Testis (tissue), 3 donors: ENCODE measurements around the gene LRIG1. TPM values are rescaled to one million over a fixed set of nuclear protein-coding genes. Genes with fewer than 3 reads are reported as not detected.

ENCODE experiments used
- DNase-seq: peaks from one replicate; pipeline ENCODE4 v3.0.0-alpha.2; 2019
- H3K27ac ChIP-seq, 2 donors: fragments of 200-600 bp; sonication (generic); one replicate each; pipeline ENCODE4 v1.5.1; 2019
- H3K27me3 ChIP-seq: fragments of 200-600 bp; sonication (generic); one replicate; pipeline ENCODE4 v1.5.1; 2019
- H3K36me3 ChIP-seq: fragments of 200-600 bp; sonication (generic); one replicate; pipeline ENCODE4 v1.5.1; 2017; ENCODE audit warnings: low read depth; ENCODE audit errors: missing control alignments
- H3K4me1 ChIP-seq: fragments of 200-600 bp; sonication (generic); one replicate; pipeline ENCODE4 v1.5.1; 2019
- H3K4me3 ChIP-seq, 2 donors: fragments of 200-600 bp; sonication (generic); one replicate each; pipeline ENCODE4 v1.5.1; 2017 to 2019
- H3K9me3 ChIP-seq: fragments of 200-600 bp; sonication (generic); one replicate; pipeline ENCODE4 v1.5.1; 2017
- CTCF ChIP-seq, 3 experiments: fragments of 450-650 bp in 2 of 3; fragments of 200-600 bp in 1 of 3; sonication (generic) in 1 of 3; IDR thresholded peaks; one replicate each; pipeline ENCODE4 v1.5.1; 2016 to 2019; ENCODE audit warnings: antibody characterized with exemption in 3 of 3, mild to moderate bottlenecking in 2 of 3, moderate library complexity in 1 of 3
- POLR2A ChIP-seq: fragments of 450-650 bp; IDR thresholded peaks from one replicate; pipeline ENCODE4 v1.6.1; 2017; ENCODE audit warnings: antibody characterized with exemption, mild to moderate bottlenecking, moderate library complexity
- WGBS, 2 donors: methylation state at CpG; one replicate each; pipeline ENCODE4 v1.1.5; 2018; 5-methylcytosine and 5-hydroxymethylcytosine counted together
- intact Hi-C: fragments of 100-400 bp; cut with DNase I; formaldehyde crosslinking; loops from one replicate; pipeline ENCODE4 v1.15.1; 2023; ENCODE audit warnings: low total_unique reads
- polyA plus RNA-seq: library from polyadenylated mRNA; stranded (reverse); fragments of 350-450 nt; fragmentation: Illumina TruSeq; extraction: RNeasy Lipid Tissue Mini Kit (QIAGEN cat#74804); gene quantifications from one replicate; pipeline ENCODE4 v1.2.3, GENCODE V29; 2014; ENCODE audit warnings: low read depth, low replicate concordance; ENCODE audit not compliant: insufficient read depth
- total RNA-seq, 2 donors: library from RNA; depleted of rRNA; stranded (reverse); fragments of >200 nt; gene quantifications; one replicate each; pipeline ENCODE4 v1.2.3, GENCODE V29; 2016

LRIG1 gene
- total and polyA plus RNA-seq, 3 donors from 2014 or later = 62.7 to 107 (median 77.9) TPM

- 94 to 95% methylated on average over 19 to 24 of the region's 24 CpGs for WGBS, 2 donors
- no peak for DNase-seq
- intact Hi-C loops = loop anchor here (10.0 kb wide), 2 partner anchors 85 to 405 kb away; no protein-coding TSS in a partner anchor
Measured at GRCh38 chr3:66409771-66410754, 90.8 kb downstream of the LRIG1 start.

GRCh38 chr3:66407611-66408218 lies 93.1 kb downstream of the LRIG1 start:
- 66 to 75% methylated on average over 11 to 14 of the region's 14 CpGs for WGBS, 2 donors
- no peaks in the 10 kb centered on the region for H3K27me3 ChIP-seq
- H3K4me1 ChIP-seq = peaks cover 7% of the 10 kb centered on the region
- no peak overlapping the region for H3K4me3 ChIP-seq
- peak; percentile 80 for DNase-seq
- TF ChIP-seq POLR2A (no peak), CTCF (IDR thresholded peaks at IDR 0.05) (peak; percentile 57 to 83 (median 69))
- no peaks in the 10 kb centered on the region for H3K9me3 ChIP-seq
- H3K27ac ChIP-seq = no peak overlapping the region
- no peaks in the 10 kb centered on the region for H3K36me3 ChIP-seq
- intact Hi-C loops = loop anchor here (10.0 kb wide), 1 partner anchor 407 kb away; no protein-coding TSS in a partner anchor

More at GRCh38 chr3:66409771-66410754, 90.8 kb downstream of the LRIG1 start:
- Histone ChIP-seq H3K4me3 (no peak overlapping the region), H3K27me3 (no peaks in the 10 kb centered on the region), H3K4me1 (peaks cover 7% of the 10 kb centered on the region), H3K27ac (no peak overlapping the region), H3K36me3 (no peaks in the 10 kb centered on the region), H3K9me3 (no peaks in the 10 kb centered on the region)
- TF ChIP-seq CTCF (IDR thresholded peaks at IDR 0.05) = no peak
- no peak for TF ChIP-seq POLR2A

GRCh38 chr3:66406831-66407610 lies 93.8 kb downstream of the LRIG1 start:
- no peaks in the 10 kb centered on the region for H3K36me3 ChIP-seq
- TF ChIP-seq CTCF (IDR thresholded peaks at IDR 0.05) (no peak), POLR2A (no peak)
- 65 to 68% methylated on average over 17 of the region's 17 CpGs for WGBS, 2 donors
- no peaks in the 10 kb centered on the region for H3K9me3 ChIP-seq
- H3K4me1 ChIP-seq = peaks cover 9% of the 10 kb centered on the region
- DNase-seq = no peak
- H3K27ac ChIP-seq = no peak overlapping the region
- intact Hi-C loops = loop anchor here (10.0 kb wide), 1 partner anchor 408 kb away; no protein-coding TSS in a partner anchor
- H3K27me3 ChIP-seq = no peaks in the 10 kb centered on the region
- H3K4me3 ChIP-seq = no peak overlapping the region

- no peaks in the 10 kb centered on the region for H3K27me3 ChIP-seq
- H3K9me3 ChIP-seq = no peaks in the 10 kb centered on the region
- WGBS, 2 donors = 62 to 64% methylated on average over 5 of the region's 5 CpGs
- peak; percentile 49 for DNase-seq
- peak overlapping the region in 1 of 2 donors; percentile 8 for H3K27ac ChIP-seq
- H3K4me1 ChIP-seq = peaks cover 6% of the 10 kb centered on the region
- intact Hi-C loops = loop anchor here (10.0 kb wide), 1 partner anchor 409 kb away; no protein-coding TSS in a partner anchor
- H3K36me3 ChIP-seq = no peaks in the 10 kb centered on the region
- no peak overlapping the region for H3K4me3 ChIP-seq
- TF ChIP-seq POLR2A (no peak), CTCF (IDR thresholded peaks at IDR 0.05) (no peak)
Measured at GRCh38 chr3:66406163-66406562, 94.7 kb downstream of the LRIG1 start.
